LNCAP (cell line): ENCODE results near the gene BTBD1.

ENCODE experiments used
- CTCF ChIP-seq: fragments of 450-650 bp; IDR thresholded peaks from 2 replicates; pipeline ENCODE4 v1.5.1; 2017; ENCODE audit warnings: mild to moderate bottlenecking

BTBD1 gene

GRCh38 chr15:83111149-83111548 lies 44.1 kb upstream of the BTBD1 start:
- TF ChIP-seq CTCF = no peak

GRCh38 chr15:83110381-83110780 lies 43.3 kb upstream of the BTBD1 start:
- TF ChIP-seq CTCF = no peak

DNA sequence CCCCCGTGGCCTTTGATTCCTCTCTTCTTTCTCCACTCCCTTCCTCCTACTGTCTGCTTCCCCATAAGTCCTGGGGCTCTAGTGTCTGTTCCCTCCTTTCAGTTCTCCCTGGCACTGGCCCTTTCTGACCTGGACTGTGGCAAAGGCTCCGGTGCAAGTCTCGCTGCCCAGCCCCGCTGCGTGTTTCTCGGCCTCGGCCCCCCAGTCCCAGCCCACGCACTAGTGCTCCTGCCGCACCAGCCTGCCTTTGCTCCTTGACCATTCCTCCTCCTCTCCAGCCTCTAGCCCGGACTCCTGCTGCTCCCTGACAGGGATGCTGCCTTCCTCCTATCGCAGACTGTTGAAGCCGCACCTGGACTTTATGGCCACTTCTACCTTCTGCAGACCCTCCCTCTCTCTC lies 42.5 kb upstream of the BTBD1 start:
- no peak for TF ChIP-seq CTCF

GRCh38 chr15:83108266-83109219 lies 41.5 kb upstream of the BTBD1 start:
- TF ChIP-seq CTCF = no peak

DNA sequence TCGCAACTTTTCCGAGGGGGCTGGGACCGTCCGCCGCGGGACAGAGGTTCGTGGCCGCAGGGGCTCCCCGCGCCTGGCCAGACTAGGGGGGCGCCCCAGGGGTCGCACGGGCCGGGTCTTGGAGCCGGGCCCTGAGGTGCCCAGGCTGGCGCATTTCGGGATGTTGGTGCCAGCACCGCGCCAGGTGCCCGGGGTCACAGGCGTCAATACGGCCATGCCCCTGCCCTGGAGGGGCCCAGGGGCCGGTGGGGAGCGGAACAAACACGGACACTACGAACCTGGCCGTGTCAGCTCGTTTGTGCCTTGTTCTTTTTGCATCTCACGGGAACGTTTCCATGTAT lies 40.8 kb upstream of the BTBD1 start:
- no peak for TF ChIP-seq CTCF

GRCh38 chr15:83106994-83107840 lies 40.2 kb upstream of the BTBD1 start, which contains the start of gene TM6SF1:
TSS of gene TM6SF1 (plus strand) at chr15:83107645. CDS start at chr15:83107681, 36 bp downstream.
- no peak for TF ChIP-seq CTCF

DNA sequence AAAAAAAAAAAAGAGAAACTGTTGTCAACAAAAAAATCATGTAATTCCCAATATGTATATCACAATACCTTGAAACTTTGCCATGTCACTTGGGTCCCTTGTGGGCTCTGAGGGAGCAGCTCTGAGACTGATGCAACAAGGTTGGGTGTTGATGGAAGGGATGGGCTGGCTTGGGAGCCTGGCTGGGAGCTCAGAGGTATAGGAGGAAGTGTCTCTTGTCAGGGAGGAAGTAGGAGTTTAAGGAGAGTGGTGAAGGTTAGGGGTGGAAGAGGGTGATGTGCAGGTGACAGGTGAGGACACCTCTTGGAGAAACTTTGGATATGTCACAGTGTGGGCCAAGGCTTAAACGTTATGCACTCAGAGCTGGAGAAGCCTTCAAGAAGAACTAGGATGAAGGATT lies 38.4 kb upstream of the BTBD1 start:
- TF ChIP-seq CTCF = no peak
